Left forelimb (tissue), 1 donor: ENCODE results near the gene SYNPR.

Experiments
- DNase-seq: peaks from one replicate; pipeline ENCODE4 v3.0.0-alpha.2; 2018; ENCODE audit warnings: low spot score

Gene SYNPR

DNA sequence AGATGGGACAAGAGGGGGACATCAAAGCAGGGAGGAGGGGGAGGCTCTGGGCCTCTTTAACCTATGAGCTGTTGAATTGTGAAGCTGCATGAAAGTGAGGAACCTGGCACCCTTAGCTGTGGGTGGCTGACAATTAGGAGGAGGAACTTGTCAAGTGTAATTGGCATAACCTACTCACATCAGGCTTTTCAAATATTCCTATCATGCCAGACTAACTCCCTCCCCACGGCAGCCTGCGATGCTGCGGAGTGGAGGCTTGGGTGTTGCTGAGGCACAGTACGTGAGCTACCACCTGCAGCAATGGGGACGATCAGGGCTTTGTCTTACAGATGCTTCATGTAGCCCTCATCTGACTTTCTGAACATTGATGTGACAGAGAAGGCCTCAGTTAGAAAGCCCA lies 193.7 kb downstream of the SYNPR start:
- DNase-seq, result no peak

GRCh38 chr3:63473641-63474166 lies 195.6 kb downstream of the SYNPR start:
- no peak for DNase-seq

- DNase-seq, result no peak
These were observed 196.9 kb downstream of the SYNPR start for GRCh38 chr3:63474828-63475518.

- no peak for DNase-seq
These were observed 199.5 kb downstream of the SYNPR start for GRCh38 chr3:63477494-63478129.

GRCh38 chr3:63478990-63479660 lies 201.0 kb downstream of the SYNPR start:
- DNase-seq, result no peak

DNA sequence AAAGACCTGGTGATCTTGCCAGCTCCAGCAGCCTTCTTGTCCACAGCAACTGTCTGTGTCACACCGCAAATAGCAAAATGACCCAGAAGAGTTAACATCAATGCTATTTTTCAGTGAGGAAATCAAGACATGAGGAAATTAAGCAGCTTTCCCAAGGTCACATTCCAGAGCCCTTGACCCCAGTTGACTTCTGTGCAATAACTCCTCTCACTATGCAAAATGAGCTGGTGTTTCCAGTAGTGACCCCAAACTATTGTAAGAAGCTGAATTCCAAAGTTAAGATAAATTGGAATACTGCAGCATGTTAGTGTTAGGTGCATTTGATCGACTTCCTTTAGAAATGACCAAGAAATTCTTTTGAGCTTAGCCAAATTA lies 201.5 kb downstream of the SYNPR start:
- no peak for DNase-seq

GRCh38 chr3:63481627-63482026 lies 203.5 kb downstream of the SYNPR start:
- no peak for DNase-seq

DNA sequence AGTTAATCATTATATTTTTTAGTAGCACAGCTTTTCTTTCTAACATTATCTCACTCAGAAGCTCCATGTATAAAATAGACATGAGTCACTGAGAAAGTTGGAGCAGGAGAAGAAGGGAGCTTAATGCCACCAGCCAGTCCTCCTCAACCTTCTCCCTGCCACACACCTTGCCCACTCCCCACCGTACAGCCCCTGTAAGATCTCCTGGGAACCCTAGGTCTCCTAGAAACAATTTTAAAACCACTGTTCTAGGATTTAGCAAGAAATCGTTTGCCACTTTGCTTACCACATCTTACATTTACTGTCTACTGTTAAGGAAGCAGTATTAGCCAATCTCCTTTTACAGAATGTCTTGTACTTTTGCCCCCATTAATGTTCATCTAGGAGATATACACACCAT lies 204.2 kb downstream of the SYNPR start:
- DNase-seq, result no peak

GRCh38 chr3:63492464-63492863 lies 214.4 kb downstream of the SYNPR start:
- no peak for DNase-seq

GRCh38 chr3:63493101-63493500 lies 215.0 kb downstream of the SYNPR start:
- DNase-seq, result no peak

DNA sequence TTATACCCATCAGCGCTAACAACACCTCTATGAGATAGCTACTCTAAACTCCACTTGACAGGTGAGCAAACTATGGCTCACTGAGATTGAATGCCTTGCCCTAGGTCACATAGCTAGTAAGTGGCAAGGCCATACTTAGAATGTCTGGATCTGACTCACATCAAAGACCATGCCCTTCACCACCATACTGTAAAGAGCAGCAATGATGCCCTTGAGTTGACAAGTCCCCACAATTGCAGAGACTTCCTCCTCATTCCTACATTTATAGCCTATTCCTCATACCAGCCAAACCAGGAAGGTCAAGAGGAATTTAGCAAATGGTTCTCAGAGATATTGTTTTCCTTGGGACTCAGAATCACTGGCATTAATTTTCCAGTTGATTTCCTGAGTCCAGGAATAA lies 216.5 kb downstream of the SYNPR start:
- no peak for DNase-seq

DNA sequence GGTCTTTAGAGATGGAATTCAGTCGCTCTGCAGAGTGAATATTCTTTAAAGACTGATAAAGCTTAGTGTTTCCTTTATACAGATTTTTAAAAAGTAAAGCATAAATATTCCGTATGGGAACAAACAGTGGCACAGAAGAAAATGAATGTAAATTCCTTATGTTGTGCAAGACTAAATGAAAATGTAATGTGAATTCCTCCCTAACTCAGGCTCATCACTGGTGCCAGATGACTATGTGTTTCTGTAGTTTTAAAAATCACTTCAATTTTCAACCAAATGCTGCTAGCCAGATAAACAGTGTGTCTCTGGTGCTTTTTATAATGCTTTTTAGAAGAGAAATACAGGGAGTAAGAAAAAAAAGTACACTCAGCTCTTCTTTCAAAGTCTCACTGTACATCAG lies 219.5 kb downstream of the SYNPR start:
- DNase-seq, result no peak

DNA sequence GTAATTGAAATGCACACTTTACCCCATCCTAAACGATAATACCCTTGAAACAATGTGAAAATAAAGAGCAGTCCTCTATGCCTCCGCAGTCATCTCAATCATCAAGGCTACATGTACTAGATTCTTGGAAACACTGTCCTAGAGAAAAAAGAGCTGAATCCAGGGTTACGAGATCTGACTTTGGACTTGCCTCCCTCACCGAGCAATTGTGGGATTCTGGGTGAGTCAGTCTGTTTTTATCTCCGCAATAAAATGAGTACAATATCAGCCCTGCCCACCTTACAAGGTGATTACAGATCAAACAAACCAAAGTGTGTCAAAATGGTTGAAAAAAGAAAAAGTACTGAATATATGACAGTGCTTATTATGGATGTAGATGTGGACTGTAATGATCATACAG lies 222.1 kb downstream of the SYNPR start:
- no peak for DNase-seq

DNA sequence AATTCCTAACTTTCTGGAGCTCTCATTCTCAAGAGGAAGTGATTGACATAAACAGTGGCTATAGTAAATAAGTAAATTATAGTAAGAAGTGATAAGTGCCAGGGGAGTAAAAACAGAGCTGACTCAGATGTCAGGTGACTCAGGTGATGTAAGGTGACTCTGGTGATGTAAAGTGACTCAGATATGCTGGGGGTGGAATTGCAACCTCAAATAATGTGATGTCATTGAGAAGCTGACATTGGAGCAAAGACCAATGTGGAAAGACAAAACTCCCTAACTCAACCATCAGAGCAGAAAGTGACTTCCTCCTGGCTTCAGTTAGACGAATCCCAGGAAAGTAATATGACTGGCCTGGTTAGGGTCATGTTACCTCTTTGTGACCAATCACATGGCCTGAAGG lies 230.2 kb downstream of the SYNPR start:
- no peak for DNase-seq

DNA sequence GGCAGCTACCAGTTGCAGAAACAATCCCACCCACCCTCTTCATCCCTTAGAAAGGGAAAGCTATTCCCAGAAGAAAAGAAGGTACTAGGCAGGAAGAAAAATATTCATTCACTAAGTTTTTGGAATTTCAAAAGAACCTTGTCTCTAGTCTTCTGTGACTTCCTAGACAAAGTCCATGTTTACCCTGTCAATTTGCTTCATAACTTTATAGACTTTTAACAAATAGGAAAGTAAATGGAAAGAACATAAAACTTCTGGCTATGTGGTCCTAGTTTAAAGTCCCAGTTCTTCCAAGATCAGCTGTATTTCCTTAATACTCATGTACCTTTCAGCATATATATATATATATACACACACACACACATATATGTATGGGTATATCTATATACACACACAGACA lies 230.7 kb downstream of the SYNPR start:
- DNase-seq, result no peak

DNA sequence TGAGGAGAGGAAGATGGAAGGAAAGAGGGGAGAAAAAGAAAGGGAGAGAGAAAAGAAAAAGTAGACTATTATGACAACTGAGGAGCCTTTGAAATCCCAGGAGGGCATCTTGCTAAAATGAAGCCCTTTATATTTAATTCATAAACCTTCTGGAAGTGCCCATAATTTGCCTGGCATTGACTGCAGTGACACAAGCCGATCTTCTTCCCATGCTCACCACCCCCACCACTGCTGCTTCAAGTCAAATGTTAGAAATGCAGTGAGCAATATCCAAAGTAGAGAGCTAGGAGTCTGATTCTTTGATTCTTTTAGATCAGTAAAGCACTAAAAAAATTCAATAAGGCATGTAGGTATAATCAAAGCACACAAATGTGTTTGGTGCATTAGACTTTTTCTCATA lies 235.7 kb downstream of the SYNPR start:
- DNase-seq, result no peak

- DNase-seq, result no peak
These were observed 236.6 kb downstream of the SYNPR start for GRCh38 chr3:63514678-63515077.

DNA sequence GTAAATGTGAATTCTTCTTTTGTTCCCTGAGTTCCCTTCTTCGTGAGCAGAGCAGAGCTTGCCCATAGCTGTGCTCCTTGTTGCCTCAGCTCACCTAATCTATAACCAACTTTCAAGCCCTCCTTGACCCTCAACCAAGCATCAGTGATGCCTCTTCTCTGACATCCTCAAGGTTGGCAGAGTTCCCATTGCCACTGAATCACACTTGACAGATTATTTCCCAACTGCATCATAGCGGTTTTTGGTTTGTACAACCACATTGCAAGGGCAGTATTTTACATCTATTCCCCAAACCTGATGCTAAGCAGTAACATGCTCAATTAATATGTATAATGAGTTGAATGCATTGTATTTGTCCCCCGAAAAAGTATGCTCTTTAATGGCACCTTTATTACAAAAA lies 241.3 kb downstream of the SYNPR start:
- no peak for DNase-seq

GRCh38 chr3:63521657-63522056 lies 243.5 kb downstream of the SYNPR start:
- no peak for DNase-seq

DNA sequence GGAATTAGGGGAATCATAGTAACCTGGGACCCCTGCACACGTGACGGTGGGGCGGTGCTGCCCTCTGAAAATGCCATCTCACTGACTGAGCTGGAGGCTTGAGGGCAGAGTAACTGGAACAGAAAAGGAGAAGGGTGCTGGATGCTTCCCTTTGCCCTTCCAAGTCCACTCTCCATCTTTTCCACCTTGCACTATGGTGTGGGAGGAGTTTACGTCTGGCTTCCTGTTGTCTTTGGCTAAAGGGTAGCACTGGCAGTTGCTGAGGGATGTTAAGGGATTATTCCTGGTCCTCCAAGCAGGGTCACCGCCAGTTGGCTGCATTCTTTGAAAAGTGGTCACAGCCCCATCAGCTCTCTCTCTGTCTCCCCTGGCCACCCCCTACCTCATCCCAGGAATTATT lies 245.0 kb downstream of the SYNPR start:
- DNase-seq, result no peak

DNA sequence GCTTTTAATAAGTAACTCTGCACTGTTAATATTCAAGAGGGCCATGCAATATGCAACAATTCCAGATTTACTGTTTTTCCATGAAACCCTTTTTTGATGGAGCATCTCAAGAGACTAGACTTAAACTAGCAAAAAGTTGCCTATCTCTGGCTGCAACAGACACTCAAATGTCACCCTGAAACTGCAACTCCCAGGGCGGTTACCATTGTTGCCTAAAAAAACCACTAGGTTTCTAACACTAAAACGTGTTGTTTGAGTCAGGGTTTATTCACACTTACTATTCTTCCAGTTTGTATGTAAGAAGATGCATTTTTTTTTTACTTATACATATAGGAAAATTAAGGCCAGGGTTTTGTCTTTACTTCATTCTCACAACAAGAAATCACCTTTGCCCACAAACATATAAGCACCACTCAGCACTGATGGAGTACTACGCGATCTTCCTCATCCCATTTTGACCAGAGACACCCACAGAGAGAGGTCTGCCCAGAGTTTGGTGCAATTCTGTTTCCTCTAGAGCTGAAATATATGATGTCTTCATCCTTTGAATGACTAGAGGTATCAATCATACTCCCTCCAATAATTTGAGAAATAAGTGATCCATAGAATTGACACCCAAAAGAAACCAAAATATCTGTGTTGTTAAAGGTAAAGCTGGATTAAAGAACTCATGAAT lies 250.4 kb downstream of the SYNPR start:
- DNase-seq, result no peak

- DNase-seq, result no peak
These were observed 254.4 kb downstream of the SYNPR start for GRCh38 chr3:63532521-63532920.

- no peak for DNase-seq
These were observed 260.8 kb downstream of the SYNPR start for GRCh38 chr3:63538919-63539318.
